Measurements from ENCODE around the gene THRB.
"Not testable (repeated sequence)": the region's sequence is repeated elsewhere in the genome, so short reads cannot be mapped to it uniquely, and the experiment has no call there.

THRB gene

GRCh38 chr3:24405057-24405456 is 89.6 kb downstream of the THRB start:
- H3K4me3 ChIP-seq (ENCODE audit: low read length) = no peak overlapping the region
- no peak for TF ChIP-seq CTCF (IDR thresholded peaks at IDR 0.05; ENCODE audit: insufficient read depth, low read depth, low read length, missing control alignments)
- no peak for DNase-seq (ENCODE audit: low read depth)

- TF ChIP-seq CTCF (IDR thresholded peaks at IDR 0.05; ENCODE audit: insufficient read depth, low read depth, low read length, missing control alignments) = no peak
- no peak for DNase-seq (ENCODE audit: low read depth)
- no peak overlapping the region for H3K4me3 ChIP-seq (ENCODE audit: low read length)
Measured at GRCh38 chr3:24401811-24402185, 92.9 kb downstream of the THRB start.

- no peak for TF ChIP-seq CTCF (IDR thresholded peaks at IDR 0.05; ENCODE audit: insufficient read depth, low read depth, low read length, missing control alignments)
- H3K4me3 ChIP-seq (ENCODE audit: low read length) = no peak overlapping the region
- peak; percentile 11 for DNase-seq (ENCODE audit: low read depth)
Measured at GRCh38 chr3:24401090-24401810, 93.4 kb downstream of the THRB start.

- no peak for TF ChIP-seq CTCF (IDR thresholded peaks at IDR 0.05; ENCODE audit: insufficient read depth, low read depth, low read length, missing control alignments)
- DNase-seq (ENCODE audit: low read depth) = no peak
Measured at GRCh38 chr3:24400450-24400849, 94.2 kb downstream of the THRB start.

GRCh38 chr3:24400015-24400414 is 94.6 kb downstream of the THRB start:
- no peak overlapping the region for H3K4me3 ChIP-seq (ENCODE audit: low read length)
- no peak for TF ChIP-seq CTCF (IDR thresholded peaks at IDR 0.05; ENCODE audit: insufficient read depth, low read depth, low read length, missing control alignments)
- DNase-seq (ENCODE audit: low read depth) = no peak

More at GRCh38 chr3:24400450-24400849, 94.2 kb downstream of the THRB start:
- H3K4me3 ChIP-seq (ENCODE audit: low read length) = no peak overlapping the region

- no peak overlapping the region for H3K4me3 ChIP-seq (ENCODE audit: low read length)
- no peak for TF ChIP-seq CTCF (IDR thresholded peaks at IDR 0.05; ENCODE audit: insufficient read depth, low read depth, low read length, missing control alignments)
- DNase-seq (ENCODE audit: low read depth) = no peak
Measured at GRCh38 chr3:24399614-24400013, 95.0 kb downstream of the THRB start.

GRCh38 chr3:24398712-24399111 is 95.9 kb downstream of the THRB start:
- H3K4me3 ChIP-seq (ENCODE audit: low read length); DNase-seq (ENCODE audit: low read depth): not testable (repeated sequence)
